Measurements from ENCODE around the gene ZNF627.

The ZNF627 gene

GRCh38 chr19:11639245-11639601, 41.9 kb downstream of the ZNF627 start:
- H3K4me3 ChIP-seq (ENCODE audit: low read depth, low read length) = no peak overlapping the region
- no peak for TF ChIP-seq CTCF (conservative IDR thresholded peaks at IDR 0.05; ENCODE audit: low read depth, low read length)
- DNase-seq (ENCODE audit: low read depth) = no peak

- TF ChIP-seq CTCF (conservative IDR thresholded peaks at IDR 0.05; ENCODE audit: low read depth, low read length) = no peak
- peak; percentile 92 for DNase-seq (ENCODE audit: low read depth)
- H3K4me3 ChIP-seq (ENCODE audit: low read depth, low read length) = peak overlapping the region; percentile 72
Observed at GRCh38 chr19:11639602-11640471, 42.6 kb downstream of the ZNF627 start.

GRCh38 chr19:11641244-11641643, 44.0 kb downstream of the ZNF627 start:
- DNase-seq (ENCODE audit: low read depth) = no peak
- no peak overlapping the region for H3K4me3 ChIP-seq (ENCODE audit: low read depth, low read length)
- TF ChIP-seq CTCF (conservative IDR thresholded peaks at IDR 0.05; ENCODE audit: low read depth, low read length) = no peak

- no peak overlapping the region for H3K4me3 ChIP-seq (ENCODE audit: low read depth, low read length)
- DNase-seq (ENCODE audit: low read depth) = no peak
- TF ChIP-seq CTCF (conservative IDR thresholded peaks at IDR 0.05; ENCODE audit: low read depth, low read length) = no peak
Observed at GRCh38 chr19:11642902-11643301, 45.6 kb downstream of the ZNF627 start.

- no peak for TF ChIP-seq CTCF (conservative IDR thresholded peaks at IDR 0.05; ENCODE audit: low read depth, low read length)
- DNase-seq (ENCODE audit: low read depth) = no peak
- H3K4me3 ChIP-seq (ENCODE audit: low read depth, low read length) = no peak overlapping the region
Observed at GRCh38 chr19:11649941-11650340, 52.7 kb downstream of the ZNF627 start.

GRCh38 chr19:11651062-11651461, 53.8 kb downstream of the ZNF627 start:
- no peak for TF ChIP-seq CTCF (conservative IDR thresholded peaks at IDR 0.05; ENCODE audit: low read depth, low read length)
- no peak for DNase-seq (ENCODE audit: low read depth)
- H3K4me3 ChIP-seq (ENCODE audit: low read depth, low read length) = no peak overlapping the region

- TF ChIP-seq CTCF (conservative IDR thresholded peaks at IDR 0.05; ENCODE audit: low read depth, low read length) = no peak
- DNase-seq (ENCODE audit: low read depth) = no peak
- no peak overlapping the region for H3K4me3 ChIP-seq (ENCODE audit: low read depth, low read length)
Observed at GRCh38 chr19:11652056-11652455, 54.8 kb downstream of the ZNF627 start.

Measured in choroid plexus epithelial cell (primary cell).